ENCODE data around the gene DOCK7. TPM values are rescaled to one million over a fixed set of nuclear protein-coding genes. Genes with fewer than 3 reads are reported as not detected.

DOCK7 gene
- total RNA-seq, 1 donor from 2014 or later, result 101 TPM

DNA sequence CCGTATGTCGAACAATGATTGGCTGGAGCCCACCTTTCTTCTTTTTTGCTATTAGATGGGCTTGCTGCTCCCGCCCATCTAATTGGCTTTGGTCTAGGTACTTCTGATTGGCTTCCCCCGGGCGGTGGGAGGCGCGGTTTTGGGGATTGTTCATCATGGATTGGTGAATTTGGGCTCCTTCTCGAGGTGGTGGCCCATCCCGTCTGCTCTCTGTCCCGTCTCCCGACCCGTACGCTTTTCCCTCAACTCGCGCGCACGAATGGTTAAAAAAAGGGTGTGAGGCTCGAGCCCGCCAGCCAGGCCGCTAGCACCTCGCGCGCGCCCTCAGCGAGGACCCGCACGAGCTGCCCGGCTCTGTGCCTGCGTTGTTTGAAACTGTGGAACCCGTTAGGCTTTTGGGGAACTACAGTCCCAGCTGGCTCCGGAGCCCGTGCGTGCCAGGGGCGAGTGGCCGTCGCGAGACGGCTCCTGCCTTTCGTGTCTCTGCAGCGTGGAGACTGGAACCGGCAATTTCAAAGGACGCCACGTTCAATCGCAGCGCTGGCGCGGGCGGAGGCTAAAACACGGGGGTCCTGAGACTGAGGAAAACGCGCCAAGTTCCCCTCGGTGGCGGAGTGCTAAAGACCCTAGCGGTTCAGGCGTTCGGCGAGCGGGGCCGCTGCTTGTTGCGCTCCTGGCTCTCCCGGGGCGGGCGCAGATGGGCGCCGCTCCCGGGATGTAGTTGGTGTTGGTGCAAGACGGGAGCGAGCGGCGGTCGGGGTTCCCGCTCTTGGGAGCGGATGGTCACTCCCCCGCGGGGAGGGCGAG is 251.5 kb downstream of the DOCK7 start, which contains the start of gene USP1:
TSS of gene USP1 (plus strand) at position 584 of the 807 bp plus-strand sequence. CDS start 2,819 bp downstream, outside the sequence.
- intact Hi-C loops (cut with DNase I), result no loop called here
- DNase-seq (ENCODE audit: low spot score), result peak; percentile 97

GRCh38 chr1:62436039-62436465 is 252.1 kb downstream of the DOCK7 start:
- peak; percentile 96 for DNase-seq (ENCODE audit: low spot score)
- intact Hi-C loops (cut with DNase I), result no loop called here

More for the DNA sequence above, 251.5 kb downstream of the DOCK7 start, which contains the start of gene USP1:
- ATAC-seq, result peak; percentile 97

GRCh38 chr1:62435231-62436038 is 252.8 kb downstream of the DOCK7 start:
- intact Hi-C loops (cut with DNase I), result no loop called here
- peak; percentile 25 for ATAC-seq
- no peak for DNase-seq (ENCODE audit: low spot score)

More at GRCh38 chr1:62436039-62436465, 252.1 kb downstream of the DOCK7 start:
- peak; percentile 95 for ATAC-seq

DNA sequence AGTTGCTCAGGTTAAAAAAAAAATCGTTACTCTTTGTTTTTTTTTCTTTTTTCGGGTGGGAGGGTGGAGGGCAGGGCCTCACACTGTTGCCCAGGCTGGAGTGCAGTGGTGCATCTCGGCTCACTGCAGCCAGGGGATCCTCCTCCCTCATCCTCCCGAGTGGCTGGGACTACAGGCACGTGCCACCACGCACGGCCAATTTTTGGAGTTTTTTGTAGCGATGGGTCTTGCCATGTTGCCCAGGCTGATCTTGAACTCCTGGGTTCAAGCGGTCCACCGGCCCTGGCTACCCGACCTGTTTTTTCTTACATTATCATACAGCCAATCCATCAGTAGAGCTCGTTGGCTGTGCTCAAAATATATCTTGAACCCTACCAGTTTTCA is 253.6 kb downstream of the DOCK7 start:
- intact Hi-C loops (cut with DNase I), result no loop called here

DNA sequence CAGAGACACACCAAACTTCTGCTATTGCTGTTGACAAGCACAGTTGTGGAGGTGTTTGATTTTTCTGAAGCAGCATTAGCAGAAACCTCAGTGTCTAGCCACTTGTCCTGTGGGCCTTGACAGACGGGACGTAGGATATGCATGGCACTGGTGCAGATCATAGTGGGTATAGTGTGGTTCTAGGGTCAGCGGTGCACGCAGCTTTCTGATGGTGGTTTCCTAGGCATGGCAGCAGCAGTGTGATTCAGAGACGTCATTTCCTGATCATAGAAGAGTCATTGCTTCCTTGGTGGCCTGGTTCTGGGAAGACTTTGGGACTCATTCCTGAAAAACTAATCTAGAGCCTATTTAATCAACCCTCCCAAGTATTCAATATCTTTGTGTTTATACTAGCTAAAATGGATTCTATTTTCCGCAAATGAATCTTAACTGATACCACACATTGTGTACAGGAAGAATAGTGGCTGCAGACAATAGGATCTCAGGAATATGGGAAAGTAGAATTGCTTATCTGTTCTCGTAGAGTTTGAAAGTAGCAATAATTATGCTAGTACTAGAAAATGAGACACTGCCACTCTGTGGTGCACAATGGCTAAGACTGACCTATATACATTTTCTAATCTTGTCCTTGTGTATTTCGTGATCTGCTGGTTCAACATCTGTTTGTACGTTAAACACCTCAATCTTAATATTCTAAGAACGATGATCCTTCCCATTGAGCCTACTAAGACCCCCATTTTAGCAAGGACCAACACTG is 254.1 kb downstream of the DOCK7 start:
- DNase-seq (ENCODE audit: low spot score), result no peak
- ATAC-seq, result no peak
- intact Hi-C loops (cut with DNase I), result no loop called here

More for the DNA sequence above, 253.6 kb downstream of the DOCK7 start:
- no peak for ATAC-seq
- DNase-seq (ENCODE audit: low spot score), result no peak

- DNase-seq (ENCODE audit: low spot score), result no peak
- intact Hi-C loops (cut with DNase I), result no loop called here
- no peak for ATAC-seq
Observed at GRCh38 chr1:62429581-62429980, 258.6 kb downstream of the DOCK7 start.

- intact Hi-C loops (cut with DNase I), result no loop called here
- DNase-seq (ENCODE audit: low spot score) (no peak), ATAC-seq (no peak)
Observed at GRCh38 chr1:62428351-62428750, 259.8 kb downstream of the DOCK7 start.

GRCh38 chr1:62426794-62427193 is 261.4 kb downstream of the DOCK7 start:
- DNase-seq (ENCODE audit: low spot score) (no peak), ATAC-seq (no peak)
- intact Hi-C loops (cut with DNase I), result no loop called here

DNA sequence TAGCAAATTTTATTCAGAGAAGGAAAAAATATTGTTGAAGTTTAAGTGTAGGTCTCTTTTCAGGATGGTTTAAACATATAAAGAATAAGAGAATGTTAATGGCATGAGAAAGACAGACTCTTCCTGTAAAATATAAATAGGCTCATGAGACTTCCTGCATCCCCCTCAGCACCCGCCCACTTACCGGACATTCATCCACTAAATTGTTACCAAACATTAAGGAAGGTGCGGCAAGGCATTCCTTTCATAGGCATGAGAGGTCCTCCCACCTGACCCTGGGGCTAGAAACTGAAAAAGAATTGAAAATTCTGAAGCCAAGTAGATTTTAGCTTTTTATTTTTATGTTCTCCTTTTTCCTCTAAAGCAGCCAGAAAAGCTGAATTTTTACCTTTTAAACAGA is 261.9 kb downstream of the DOCK7 start:
- no peak for ATAC-seq
- intact Hi-C loops (cut with DNase I), result no loop called here

GRCh38 chr1:62425041-62425440 is 263.1 kb downstream of the DOCK7 start:
- no peak for DNase-seq (ENCODE audit: low spot score)
- intact Hi-C loops (cut with DNase I), result no loop called here
- no peak for ATAC-seq

More for the DNA sequence above, 261.9 kb downstream of the DOCK7 start:
- no peak for DNase-seq (ENCODE audit: low spot score)

GRCh38 chr1:62424411-62424810 is 263.8 kb downstream of the DOCK7 start:
- intact Hi-C loops (cut with DNase I), result no loop called here
- ATAC-seq, result no peak
- DNase-seq (ENCODE audit: low spot score), result no peak

DNA sequence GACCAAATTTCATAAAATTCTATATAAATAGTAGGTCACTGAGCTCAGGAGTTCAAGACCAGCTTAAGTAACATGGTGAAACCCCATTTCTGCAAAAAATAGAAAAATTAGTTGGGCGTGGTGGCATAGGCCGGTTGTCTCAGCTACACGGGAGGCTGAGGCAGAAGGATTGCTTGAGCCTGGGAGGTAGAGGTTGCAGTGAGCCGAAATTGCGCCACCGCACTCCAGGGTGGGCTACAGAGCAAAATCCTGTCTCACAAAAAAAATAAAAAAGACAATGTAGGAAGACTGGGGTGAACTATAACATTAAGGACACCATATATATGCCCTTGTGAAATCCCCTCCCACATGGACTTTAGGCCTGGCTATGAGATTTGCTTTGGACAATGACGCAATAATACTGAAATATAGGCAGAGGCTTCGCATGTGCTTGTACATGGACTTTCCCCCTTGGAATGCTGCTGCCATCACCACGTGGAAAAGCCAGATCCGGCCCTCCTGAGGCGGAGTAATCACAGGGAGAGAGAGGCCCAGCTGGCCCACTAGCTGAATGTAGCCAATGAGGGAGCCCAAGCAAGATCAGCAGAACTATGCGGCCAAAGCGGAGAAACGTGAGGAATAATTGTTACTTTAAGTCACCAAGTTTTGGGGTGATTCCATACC is 264.5 kb downstream of the DOCK7 start:
- intact Hi-C loops (cut with DNase I), result no loop called here
- DNase-seq (ENCODE audit: low spot score), result no peak
- ATAC-seq, result no peak

DNA sequence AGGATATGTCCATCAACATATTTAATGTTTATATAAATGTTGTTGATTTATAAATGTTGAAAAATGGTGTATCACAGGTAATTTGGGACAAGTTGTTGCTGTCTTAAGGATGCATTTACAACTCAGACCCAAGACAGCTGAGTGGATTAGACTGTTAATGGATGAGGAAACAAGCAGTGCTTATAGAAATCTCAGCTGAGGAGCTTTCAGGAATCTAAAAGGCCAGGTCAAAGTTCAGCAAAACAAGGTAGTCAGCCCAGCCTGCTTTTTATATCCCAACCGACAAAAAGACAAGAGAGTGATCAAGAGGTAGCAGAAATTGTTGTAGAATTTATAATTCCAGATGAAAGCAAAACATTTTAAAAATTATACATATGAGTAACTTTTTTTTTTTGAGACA is 268.0 kb downstream of the DOCK7 start:
- intact Hi-C loops (cut with DNase I), result no loop called here
- DNase-seq (ENCODE audit: low spot score) (no peak), ATAC-seq (no peak)

DNA sequence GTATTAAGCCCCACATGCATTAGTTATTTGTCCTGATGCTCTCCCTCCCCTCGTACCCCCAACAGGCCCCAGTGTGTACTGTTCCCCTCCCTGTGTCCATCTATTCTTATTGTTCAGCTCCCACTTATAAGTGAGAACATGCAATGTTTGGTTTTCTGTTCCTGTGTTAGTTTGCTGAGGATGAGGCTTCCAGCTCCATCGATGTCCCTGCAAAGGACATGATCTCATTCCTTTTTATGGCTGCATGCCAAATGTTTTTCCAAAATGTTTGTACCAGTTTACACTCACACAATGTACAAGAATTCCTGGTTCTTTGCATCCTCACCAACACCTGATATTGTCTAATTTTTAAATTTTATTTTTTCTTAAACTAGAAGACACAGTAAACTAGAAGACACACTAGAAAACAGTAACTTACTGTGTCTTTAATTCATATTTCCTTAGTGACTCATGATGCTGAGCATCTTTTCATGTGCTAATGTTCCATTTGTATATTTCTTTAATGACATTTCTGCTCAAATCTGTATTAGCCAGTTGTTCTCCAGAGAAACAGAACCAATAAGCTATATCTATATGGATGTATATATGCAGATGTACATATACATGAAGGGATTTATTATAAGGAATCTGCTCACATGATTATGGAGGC is 270.7 kb downstream of the DOCK7 start:
- no peak for ATAC-seq
- intact Hi-C loops (cut with DNase I), result no loop called here

GRCh38 chr1:62415687-62416086 is 272.5 kb downstream of the DOCK7 start:
- no peak for ATAC-seq
- intact Hi-C loops (cut with DNase I), result no loop called here
- no peak for DNase-seq (ENCODE audit: low spot score)

More for the DNA sequence above, 270.7 kb downstream of the DOCK7 start:
- DNase-seq (ENCODE audit: low spot score), result no peak

DNA sequence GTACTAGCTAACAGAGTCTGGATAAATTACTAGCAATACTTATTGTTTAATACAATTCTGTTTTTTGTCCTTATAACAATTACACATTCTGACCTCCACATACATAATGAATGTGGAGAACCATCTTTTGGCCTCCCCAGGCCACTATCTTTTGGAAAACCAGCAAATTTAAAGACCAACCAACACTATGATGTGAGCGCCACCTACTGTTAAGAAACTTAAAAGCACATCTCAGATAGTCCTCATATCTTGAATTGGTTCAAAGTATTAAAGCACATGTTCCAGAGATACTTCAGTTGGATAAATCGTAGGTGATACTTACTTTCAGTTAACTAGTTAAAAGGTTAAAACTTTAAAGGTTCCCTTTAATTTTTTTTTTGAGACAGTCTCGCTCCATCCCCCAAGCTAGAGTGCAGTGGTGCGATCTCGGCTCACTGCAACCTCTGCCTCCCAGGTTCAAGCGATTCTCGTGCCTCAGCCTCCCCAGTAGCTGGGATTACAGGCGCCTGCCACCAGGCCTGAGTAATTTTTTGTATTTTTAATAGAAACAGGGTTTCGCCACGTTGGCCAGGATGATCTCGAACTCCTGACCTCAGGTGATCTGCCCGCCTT is 280.7 kb downstream of the DOCK7 start:
- ATAC-seq (peak; percentile 81), DNase-seq (ENCODE audit: low spot score) (no peak)
- intact Hi-C loops (cut with DNase I), result loop anchor here (2.0 kb wide), 1 partner anchor 233 kb away; no protein-coding TSS in a partner anchor

DNA sequence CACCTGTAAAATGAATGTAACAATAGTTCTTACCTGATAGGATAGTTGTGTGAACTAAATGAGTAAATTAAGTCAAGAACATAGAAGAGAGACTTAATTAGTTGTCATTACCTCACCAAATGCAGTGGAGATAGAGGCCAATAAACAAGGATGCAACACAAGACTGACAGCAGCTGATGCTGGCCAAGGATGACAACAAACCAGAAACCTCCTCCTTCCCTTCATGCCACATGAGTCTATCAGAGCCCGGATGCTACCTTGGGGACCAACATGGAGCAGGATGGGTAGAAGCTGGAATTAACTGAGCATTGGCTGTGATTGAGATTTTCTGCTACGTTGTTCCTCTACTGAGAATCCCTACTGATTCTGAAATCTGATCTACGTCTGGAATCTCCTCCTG is 281.6 kb downstream of the DOCK7 start:
- DNase-seq (ENCODE audit: low spot score), result no peak
- ATAC-seq, result no peak
- intact Hi-C loops (cut with DNase I), result no loop called here

GRCh38 chr1:62405247-62405646 is 282.9 kb downstream of the DOCK7 start:
- DNase-seq (ENCODE audit: low spot score) (no peak), ATAC-seq (no peak)
- intact Hi-C loops (cut with DNase I), result no loop called here
